Neural cell (in vitro differentiated cells): Measurements from ENCODE around the gene P2RY14. TPM values are rescaled to one million over a fixed set of nuclear protein-coding genes. Genes with fewer than 3 reads are reported as not detected.

Experiments used
- H2AFZ ChIP-seq: fragments of 200-600, 300-800 bp; sonication (generic), shearing (Covaris generic); 2 replicates; pipeline ENCODE4 v1.6.0; 2014; ENCODE audit warnings: low read depth, mild to moderate bottlenecking, antibody characterized with exemption, low read length, moderate library complexity
- H3F3A ChIP-seq: fragments of 200-600 bp; shearing (Covaris generic); 2 replicates; pipeline ENCODE4 v1.6.1; 2016; ENCODE audit warnings: mild to moderate bottlenecking, moderate library complexity, mixed read lengths, antibody characterized with exemption, low read length; ENCODE audit not compliant: insufficient read depth, poor library complexity, severe bottlenecking
- H3K27ac ChIP-seq: fragments of 200-600, 300-800 bp; sonication (generic), shearing (Covaris generic); 2 replicates; pipeline ENCODE4 v1.5.1; 2014; ENCODE audit warnings: mild to moderate bottlenecking, low read length, moderate library complexity
- H3K27me3 ChIP-seq: fragments of 300-800, 200-600 bp; sonication (generic), shearing (Covaris generic); 2 replicates; pipeline ENCODE4 v1.6.0; 2014; ENCODE audit warnings: mild to moderate bottlenecking, low read depth, low read length, moderate library complexity; ENCODE audit not compliant: insufficient read depth
- H3K36me3 ChIP-seq: fragments of 300-800, 200-600 bp; sonication (generic), shearing (Covaris generic); 2 replicates; pipeline ENCODE4 v1.5.1; 2014; ENCODE audit warnings: mild to moderate bottlenecking, antibody characterized with exemption, low read length, moderate library complexity; ENCODE audit not compliant: insufficient read depth
- H3K4me2 ChIP-seq: fragments of 300-800, 200-600 bp; sonication (generic), shearing (Covaris generic); 2 replicates; pipeline ENCODE4 v1.6.0; 2014; ENCODE audit warnings: mild to moderate bottlenecking, low read length
- H3K4me3 ChIP-seq: fragments of 300-800, 200-600 bp; sonication (generic), shearing (Covaris generic); 2 replicates; pipeline ENCODE4 v1.5.1; 2014; ENCODE audit warnings: mild to moderate bottlenecking, low read length, moderate library complexity
- H3K79me2 ChIP-seq: fragments of 200-600 bp; shearing (Covaris generic); replicated peaks from 2 replicates; pipeline ENCODE4 v1.6.0; 2014; ENCODE audit warnings: mild to moderate bottlenecking, low read length, moderate library complexity; ENCODE audit not compliant: insufficient read depth
- H3K9ac ChIP-seq: fragments of 300-800, 200-600 bp; sonication (generic), shearing (Covaris generic); 2 replicates; pipeline ENCODE4 v1.6.1; 2016; ENCODE audit warnings: mild to moderate bottlenecking, low read length, mixed read lengths
- H3K9me2 ChIP-seq: fragments of 200-600 bp; shearing (Covaris generic); 2 replicates; pipeline ENCODE4 v1.6.1; 2016; ENCODE audit warnings: mild to moderate bottlenecking, low read length, mixed read lengths; ENCODE audit not compliant: insufficient read depth
- H3K9me3 ChIP-seq: fragments of 200-600, 300-800 bp; sonication (generic), shearing (Covaris generic); 2 replicates; pipeline ENCODE4 v1.6.1; 2016; ENCODE audit warnings: mild to moderate bottlenecking, mixed run types, low read length, moderate library complexity, mixed read lengths
- H4K20me1 ChIP-seq: fragments of 200-600 bp; shearing (Covaris generic); 2 replicates; pipeline ENCODE4 v1.6.1; 2016; ENCODE audit warnings: mild to moderate bottlenecking, mixed run types; ENCODE audit not compliant: insufficient read depth
- CTCF ChIP-seq: fragments of 450-650 bp; IDR thresholded peaks from 2 replicates; pipeline ENCODE4 v1.5.1; 2014; ENCODE audit warnings: antibody characterized with exemption, mild to moderate bottlenecking, moderate library complexity; ENCODE audit not compliant: poor library complexity, severe bottlenecking
- EP300 ChIP-seq: fragments of 450-650 bp; conservative IDR thresholded peaks from 2 replicates; pipeline ENCODE4 v1.6.1; 2014; ENCODE audit warnings: antibody characterized with exemption, mild to moderate bottlenecking, moderate library complexity; ENCODE audit not compliant: poor library complexity, severe bottlenecking
- EZH2 ChIP-seq: fragments of 200-600, 300-800 bp; shearing (Covaris generic), sonication (generic); IDR thresholded peaks from 2 replicates; pipeline ENCODE4 v1.6.1; 2014; ENCODE audit warnings: antibody characterized with exemption, low read length, borderline replicate concordance, mild to moderate bottlenecking; ENCODE audit not compliant: insufficient read depth, poor library complexity, severe bottlenecking
- MXI1 ChIP-seq: fragments of 450-650 bp; conservative IDR thresholded peaks from 2 replicates; pipeline ENCODE4 v1.6.1; 2014; ENCODE audit warnings: antibody characterized with exemption, mild to moderate bottlenecking; ENCODE audit not compliant: poor library complexity, severe bottlenecking
- POLR2AphosphoS5 ChIP-seq: IDR thresholded peaks from 2 replicates; pipeline ENCODE4 v1.6.1; 2012
- RAD21 ChIP-seq: fragments of 450-650 bp; conservative IDR thresholded peaks from 2 replicates; pipeline ENCODE4 v1.6.1; 2014; ENCODE audit warnings: antibody characterized with exemption, mild to moderate bottlenecking, moderate library complexity
- REST ChIP-seq: IDR thresholded peaks from 2 replicates; pipeline ENCODE4 v1.6.1; 2012; ENCODE audit warnings: borderline replicate concordance
- SMC3 ChIP-seq: fragments of 450-650 bp; conservative IDR thresholded peaks from 2 replicates; pipeline ENCODE4 v1.6.1; 2014; ENCODE audit warnings: antibody characterized with exemption, mild to moderate bottlenecking, moderate library complexity; ENCODE audit not compliant: poor library complexity
- TAF1 ChIP-seq: IDR thresholded peaks from 2 replicates; pipeline ENCODE4 v1.6.1; 2012; ENCODE audit warnings: low read depth
- polyA plus RNA-seq: library from polyadenylated mRNA; depleted of rRNA; stranded (reverse); fragments of >200 nt; gene quantifications from 2 replicates; pipeline ENCODE4 v1.2.3, GENCODE V29; 2014

The P2RY14 gene
- polyA plus RNA-seq, 1 donor from 2014 or later, result not detected

GRCh38 chr3:151305775-151306151 lies 27.4 kb upstream of the P2RY14 start:
- Histone ChIP-seq H3K9me3 (no peaks in the 10 kb centered on the region), H4K20me1 (no peaks in the 10 kb centered on the region), H2AFZ (no peak overlapping the region), H3F3A (no peaks in the 10 kb centered on the region), H3K9ac (no peak overlapping the region), H3K4me2 (no peak overlapping the region), H3K9me2 (no peaks in the 10 kb centered on the region), H3K27ac (no peak overlapping the region), H3K79me2 (no peaks in the 10 kb centered on the region), H3K4me3 (no peak overlapping the region), H3K36me3 (no peaks in the 10 kb centered on the region), H3K27me3 (no peaks in the 10 kb centered on the region)
- TF ChIP-seq SMC3 (no peak), EP300 (no peak), CTCF (no peak), POLR2AphosphoS5 (no peak), MXI1 (no peak), RAD21 (no peak), EZH2 (no peak), REST (no peak), TAF1 (no peak)

- Histone ChIP-seq H3K36me3 (no peaks in the 10 kb centered on the region), H2AFZ (no peak overlapping the region), H3K9me2 (no peaks in the 10 kb centered on the region), H3K4me3 (no peak overlapping the region), H3K9me3 (no peaks in the 10 kb centered on the region), H4K20me1 (no peaks in the 10 kb centered on the region), H3K9ac (no peak overlapping the region), H3K79me2 (no peaks in the 10 kb centered on the region), H3K27me3 (no peaks in the 10 kb centered on the region), H3K27ac (no peak overlapping the region), H3K4me2 (no peak overlapping the region), H3F3A (no peaks in the 10 kb centered on the region)
- TF ChIP-seq MXI1, result no peak
- TF ChIP-seq CTCF, result no peak
- TF ChIP-seq REST, result no peak
- TF ChIP-seq TAF1, result no peak
- no peak for TF ChIP-seq RAD21
- TF ChIP-seq POLR2AphosphoS5, result no peak
- TF ChIP-seq SMC3, result no peak
- no peak for TF ChIP-seq EP300
- no peak for TF ChIP-seq EZH2
These were observed 26.9 kb upstream of the P2RY14 start for GRCh38 chr3:151305060-151305774.
